HT1080 (cell line): Measurements from ENCODE around the gene ZNF780B. TPM values are rescaled to one million over a fixed set of nuclear protein-coding genes. Genes with fewer than 3 reads are reported as not detected.

Source experiments
- DNase-seq: peaks from one replicate; pipeline ENCODE4 v3.0.0-alpha.2; 2015; ENCODE audit warnings: low read depth
- total RNA-seq: library from RNA; depleted of rRNA; stranded (reverse); fragments of >200 nt; shearing (Covaris generic); gene quantifications from 2 replicates; pipeline ENCODE4 v1.2.3, GENCODE V29; 2014; rRNA removed

ZNF780B gene
- total RNA-seq, 1 experiment from 2014 or later, result 7.2 TPM

GRCh38 chr19:39983695-39984300, 72.2 kb downstream of the ZNF780B start:
- DNase-seq, result no peak

GRCh38 chr19:39982883-39983282, 73.1 kb downstream of the ZNF780B start:
- no peak for DNase-seq

Other genes starting within 250 kb of the ZNF780B start
- 0.60 and 1.3 TPM in 2 replicates for gene DYRK1B, start 222.1 kb downstream of the ZNF780B start, total RNA-seq
- gene FBL, start 209.9 kb downstream of the ZNF780B start, total RNA-seq, result 265 and 384 TPM in 2 replicates
- 0.20 and 0.26 TPM in 2 replicates for gene FCGBP, start 121.6 kb downstream of the ZNF780B start, total RNA-seq
- 324 and 370 TPM in 2 replicates for gene PSMC4, start 85.1 kb downstream of the ZNF780B start, total RNA-seq
- 0.97 and 1.8 TPM in 2 replicates for gene ZNF546, start 59.2 kb downstream of the ZNF780B start, total RNA-seq
- gene ZNF780A, start 34.7 kb upstream of the ZNF780B start, total RNA-seq, result 6.8 and 10.8 TPM in 2 replicates
- gene MAP3K10, start 135.2 kb upstream of the ZNF780B start, total RNA-seq, result 4.9 and 8.0 TPM in 2 replicates
- 0.63 and 0.73 TPM in 2 replicates for gene TTC9B, start 162.2 kb upstream of the ZNF780B start, total RNA-seq
- gene CCNP, start 170.5 kb upstream of the ZNF780B start, total RNA-seq, result not detected in 2 replicates
- 122 and 185 TPM in 2 replicates for gene AKT2, start 229.1 kb upstream of the ZNF780B start, total RNA-seq